Measurements from ENCODE around the gene DPEP2. TPM values are rescaled to one million over a fixed set of nuclear protein-coding genes. Genes with fewer than 3 reads are reported as not detected.
"Not testable (repeated sequence)": the region's sequence is repeated elsewhere in the genome, so short reads cannot be mapped to it uniquely, and the experiment has no call there.

Gene DPEP2
- total RNA-seq, 1 donor from 2014 or later, result 0.99 TPM

- no peak for TF ChIP-seq CTCF (IDR thresholded peaks at IDR 0.05; ENCODE audit: borderline replicate concordance)
- H3K4me1 ChIP-seq, result peaks cover 6% of the 10 kb centered on the region
- H3K27me3 ChIP-seq (ENCODE audit: low read depth), result peaks cover 10% of the 10 kb centered on the region
- H3K9me3 ChIP-seq (replicated peaks), result no peaks in the 10 kb centered on the region
- H3K4me3 ChIP-seq, result no peak overlapping the region
- H3K27ac ChIP-seq (replicated peaks), result no peak overlapping the region
- intact Hi-C loops (cut with micrococcal nuclease), result no loop called here
- DNase-seq, result no peak
- H3K36me3 ChIP-seq, result no peaks in the 10 kb centered on the region
Observed at GRCh38 chr16:67977005-67977404, 22.3 kb downstream of the DPEP2 start.

GRCh38 chr16:67976205-67976604, 23.1 kb downstream of the DPEP2 start:
- Histone ChIP-seq H3K27ac (replicated peaks) (no peak overlapping the region), H3K9me3 (replicated peaks) (no peaks in the 10 kb centered on the region), H3K27me3 (ENCODE audit: low read depth) (peaks cover 10% of the 10 kb centered on the region), H3K36me3 (no peaks in the 10 kb centered on the region), H3K4me3 (no peak overlapping the region), H3K4me1 (peaks cover 6% of the 10 kb centered on the region)
- intact Hi-C loops (cut with micrococcal nuclease), result no loop called here
- TF ChIP-seq CTCF (IDR thresholded peaks at IDR 0.05; ENCODE audit: borderline replicate concordance), result no peak
- no peak for DNase-seq

- Histone ChIP-seq H3K27me3 (ENCODE audit: low read depth) (peaks cover 7% of the 10 kb centered on the region), H3K9me3 (replicated peaks) (no peaks in the 10 kb centered on the region), H3K4me1 (peaks cover 6% of the 10 kb centered on the region), H3K36me3 (no peaks in the 10 kb centered on the region), H3K27ac (replicated peaks) (no peak overlapping the region), H3K4me3 (no peak overlapping the region)
- no peak for DNase-seq
- intact Hi-C loops (cut with micrococcal nuclease), result no loop called here
- TF ChIP-seq CTCF (IDR thresholded peaks at IDR 0.05; ENCODE audit: borderline replicate concordance), result no peak
Observed at GRCh38 chr16:67975321-67976105, 23.8 kb downstream of the DPEP2 start.

- DNase-seq; H3K27ac ChIP-seq (replicated peaks); H3K36me3 ChIP-seq; H3K27me3 ChIP-seq (ENCODE audit: low read depth); H3K9me3 ChIP-seq (replicated peaks); intact Hi-C loops (cut with micrococcal nuclease); H3K4me3 ChIP-seq: not testable (repeated sequence)
- peaks cover 23% of the 10 kb centered on the region for H3K4me1 ChIP-seq
Observed at GRCh38 chr16:67972285-67972684, 27.0 kb downstream of the DPEP2 start.

GRCh38 chr16:67971111-67971510, 28.2 kb downstream of the DPEP2 start:
- no peak for DNase-seq

More at GRCh38 chr16:67971111-67971510, 28.2 kb downstream of the DPEP2 start:
- Histone ChIP-seq H3K4me1 (peaks cover 34% of the 10 kb centered on the region), H3K36me3 (no peaks in the 10 kb centered on the region), H3K9me3 (replicated peaks) (no peaks in the 10 kb centered on the region), H3K27me3 (ENCODE audit: low read depth) (no peaks in the 10 kb centered on the region), H3K27ac (replicated peaks) (no peak overlapping the region), H3K4me3 (no peak overlapping the region)
- intact Hi-C loops (cut with micrococcal nuclease), result no loop called here
- TF ChIP-seq CTCF (IDR thresholded peaks at IDR 0.05; ENCODE audit: borderline replicate concordance), result no peak
